Loucy (cell line): ENCODE results near the gene LSM3.

Experiments used
- H2AFZ ChIP-seq: fragments of 200-600 bp; sonication (generic); 2 replicates; pipeline ENCODE4 v1.6.0; 2016; ENCODE audit warnings: antibody characterized with exemption, mild to moderate bottlenecking, low read length, moderate library complexity
- H3F3A ChIP-seq: fragments of 200-600 bp; 2 replicates; pipeline ENCODE4 v1.6.0; 2016; ENCODE audit warnings: antibody characterized with exemption, low read depth, mild to moderate bottlenecking
- H3K27me3 ChIP-seq: fragments of 200-600 bp; sonication (generic); 2 replicates; pipeline ENCODE4 v1.6.1; 2014; ENCODE audit warnings: low read length, mild to moderate bottlenecking; ENCODE audit not compliant: insufficient read depth, poor library complexity, severe bottlenecking
- H3K36me3 ChIP-seq: fragments of 200-600 bp; sonication (generic); 2 replicates; pipeline ENCODE4 v1.6.1; 2016; ENCODE audit warnings: low read length; ENCODE audit not compliant: insufficient read depth
- H3K4me1 ChIP-seq: fragments of 200-600 bp; sonication (generic); 2 replicates; pipeline ENCODE4 v1.5.1; 2014; ENCODE audit warnings: low read length, mild to moderate bottlenecking; ENCODE audit not compliant: insufficient read depth, poor library complexity, severe bottlenecking
- H3K4me2 ChIP-seq: fragments of 200-600 bp; sonication (generic); 2 replicates; pipeline ENCODE4 v1.6.0; 2014; ENCODE audit warnings: antibody characterized with exemption, low read length, low read depth, mild to moderate bottlenecking; ENCODE audit not compliant: poor library complexity, severe bottlenecking
- H3K4me3 ChIP-seq: fragments of 200-600 bp; sonication (generic); 2 replicates; pipeline ENCODE4 v1.5.1; 2014; ENCODE audit warnings: low read length, mild to moderate bottlenecking, mixed read lengths; ENCODE audit not compliant: poor library complexity, severe bottlenecking
- H3K79me2 ChIP-seq: fragments of 200-600 bp; sonication (generic); 2 replicates; pipeline ENCODE4 v1.6.1; 2014; ENCODE audit warnings: low read length; ENCODE audit not compliant: insufficient read depth
- H3K9ac ChIP-seq: fragments of 200-600 bp; sonication (generic); 2 replicates; pipeline ENCODE4 v1.6.0; 2014; ENCODE audit warnings: mild to moderate bottlenecking, low read depth, low read length, moderate library complexity; ENCODE audit not compliant: poor library complexity, severe bottlenecking
- H3K9me2 ChIP-seq: fragments of 200-600 bp; sonication (generic); replicated peaks from 2 replicates; pipeline ENCODE4 v1.6.1; 2016; ENCODE audit warnings: low read depth, low read length, mixed read lengths
- H3K9me3 ChIP-seq: fragments of 200-600 bp; sonication (generic); 2 replicates; pipeline ENCODE4 v1.6.1; 2014; ENCODE audit warnings: mild to moderate bottlenecking, antibody characterized with exemption, low read length, low read depth; ENCODE audit not compliant: insufficient read depth
- H4K20me1 ChIP-seq: fragments of 200-600 bp; sonication (generic); 2 replicates; pipeline ENCODE4 v1.6.0; 2014; ENCODE audit warnings: antibody characterized with exemption, low read length, mild to moderate bottlenecking; ENCODE audit not compliant: insufficient read depth, poor library complexity, severe bottlenecking
- CTCF ChIP-seq: fragments of 200-600 bp; sonication (generic); conservative IDR thresholded peaks from 2 replicates; pipeline ENCODE4 v1.5.1; 2014; ENCODE audit warnings: mild to moderate bottlenecking, antibody characterized with exemption, low read length
- EZH2phosphoT487 ChIP-seq: fragments of 200-600 bp; IDR thresholded peaks from 2 replicates; pipeline ENCODE4 v1.6.1; 2018; ENCODE audit warnings: antibody characterized with exemption, mild to moderate bottlenecking, moderate library complexity, borderline replicate concordance

LSM3 gene

GRCh38 chr3:14145236-14145635 is 33.4 kb upstream of the LSM3 start:
- TF ChIP-seq EZH2phosphoT487 (no peak), CTCF (no peak)
- peaks cover 6% of the 10 kb centered on the region for H4K20me1 ChIP-seq
- H3K36me3 ChIP-seq: peaks cover 5% of the 10 kb centered on the region; the same call in 1 of the 2 replicates
- H3K4me1 ChIP-seq: peaks cover 12% of the 10 kb centered on the region
- H2AFZ ChIP-seq: no peak overlapping the region
- H3K79me2 ChIP-seq: no peaks in the 10 kb centered on the region
- H3K4me3 ChIP-seq: no peak overlapping the region
- no peaks in the 10 kb centered on the region for H3K9me2 ChIP-seq
- no peak overlapping the region for H3K4me2 ChIP-seq
- no peaks in the 10 kb centered on the region for H3K27me3 ChIP-seq
- H3K9me3 ChIP-seq: no peaks in the 10 kb centered on the region
- no peak overlapping the region for H3K9ac ChIP-seq
- H3F3A ChIP-seq: no peaks in the 10 kb centered on the region

- H4K20me1 ChIP-seq: peaks cover 6% of the 10 kb centered on the region
- TF ChIP-seq CTCF (no peak), EZH2phosphoT487 (no peak)
- no peak overlapping the region for H3K4me3 ChIP-seq
- peaks cover 12% of the 10 kb centered on the region for H3K4me1 ChIP-seq
- H3F3A ChIP-seq: no peaks in the 10 kb centered on the region
- H3K36me3 ChIP-seq: peaks cover 5% of the 10 kb centered on the region; the same call in 1 of the 2 replicates
- no peak overlapping the region for H2AFZ ChIP-seq
- no peaks in the 10 kb centered on the region for H3K9me2 ChIP-seq
- H3K79me2 ChIP-seq: no peaks in the 10 kb centered on the region
- no peak overlapping the region for H3K9ac ChIP-seq
- H3K27me3 ChIP-seq: no peaks in the 10 kb centered on the region
- H3K4me2 ChIP-seq: no peak overlapping the region
- no peaks in the 10 kb centered on the region for H3K9me3 ChIP-seq
Observed at GRCh38 chr3:14145670-14146380, 32.8 kb upstream of the LSM3 start.

GRCh38 chr3:14146381-14147065 is 32.1 kb upstream of the LSM3 start:
- Histone ChIP-seq H3K36me3 (peaks cover 5% of the 10 kb centered on the region; the same call in 1 of the 2 replicates), H3F3A (no peaks in the 10 kb centered on the region), H3K27me3 (no peaks in the 10 kb centered on the region), H3K4me2 (no peak overlapping the region), H3K9me2 (no peaks in the 10 kb centered on the region), H3K4me1 (peaks cover 12% of the 10 kb centered on the region), H3K9me3 (no peaks in the 10 kb centered on the region), H2AFZ (no peak overlapping the region), H3K9ac (no peak overlapping the region), H4K20me1 (peaks cover 6% of the 10 kb centered on the region), H3K79me2 (no peaks in the 10 kb centered on the region), H3K4me3 (no peak overlapping the region)
- TF ChIP-seq CTCF (no peak), EZH2phosphoT487 (no peak)
